HPDE6-E6E7 (cell line): ENCODE measurements around the gene NLRP7.
"Not testable (repeated sequence)": the region's sequence is repeated elsewhere in the genome, so short reads cannot be mapped to it uniquely, and the experiment has no call there.

Experiments
- DNase-seq: peaks from one replicate; pipeline ENCODE4 v3.0.0; 2011; ENCODE audit warnings: missing footprints; ENCODE audit errors: extremely low spot score

Gene NLRP7

DNA sequence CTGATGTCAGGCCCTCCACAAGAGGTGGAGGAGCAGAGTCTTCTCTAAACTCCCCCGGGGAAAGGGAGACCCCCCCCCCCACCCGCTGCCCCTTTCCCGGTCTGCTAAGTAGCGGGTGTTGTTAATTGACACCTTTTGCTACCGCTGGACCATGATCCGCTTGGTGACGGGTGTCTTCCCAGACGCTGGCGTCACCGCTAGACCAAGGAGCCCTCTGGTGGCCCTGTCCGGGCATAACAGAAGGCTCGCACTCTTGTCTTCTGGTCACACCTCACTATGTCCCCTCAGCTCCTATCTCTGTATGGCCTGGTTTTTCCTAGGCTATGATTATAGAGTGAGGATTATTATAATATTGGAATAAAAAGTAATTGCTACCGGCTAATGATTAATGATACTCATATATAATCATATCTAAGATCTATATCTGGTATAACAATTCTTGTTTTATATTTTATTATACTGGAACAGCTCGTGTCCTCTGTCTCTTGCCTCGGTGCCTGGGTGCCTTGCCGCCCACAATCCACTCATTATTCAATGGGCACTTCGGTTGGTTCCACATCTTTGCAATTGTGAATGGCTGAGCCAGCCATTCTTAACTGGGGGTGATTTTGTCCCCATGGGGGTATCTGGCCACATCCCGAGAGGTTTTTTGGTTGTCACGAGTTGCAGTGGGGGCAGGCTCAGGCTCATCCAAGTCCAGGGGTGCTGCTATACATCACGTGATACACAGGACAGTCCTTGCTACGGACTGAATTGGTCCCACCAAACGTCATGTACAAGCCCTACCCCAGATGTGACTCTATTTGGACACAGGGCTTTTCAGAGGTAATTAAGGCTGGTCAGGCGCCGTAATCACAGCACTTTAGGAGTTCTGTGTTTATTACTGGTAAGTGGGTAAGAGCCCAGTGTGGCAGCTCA is 27.4 kb downstream of the NLRP7 start:
- DNase-seq, result not testable (repeated sequence)

DNA sequence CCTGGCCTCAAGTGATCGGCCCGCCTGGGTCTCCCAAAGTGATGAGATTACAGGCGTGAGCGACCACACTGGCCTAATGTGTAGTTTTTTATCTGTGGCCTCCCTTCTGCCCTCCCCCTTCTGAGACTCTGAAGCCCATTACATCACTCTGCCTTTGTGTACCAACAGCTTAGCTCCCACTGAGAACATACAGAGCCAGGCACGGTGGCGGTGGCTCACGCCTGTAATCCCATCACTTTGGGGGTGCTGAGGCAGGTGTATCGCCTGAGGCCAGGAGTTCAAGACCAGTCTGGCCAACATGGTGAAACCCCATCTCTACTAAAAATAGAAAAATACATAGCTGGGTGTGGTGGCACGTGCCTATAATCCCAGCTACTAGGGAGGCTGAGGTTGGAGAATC is 28.8 kb downstream of the NLRP7 start:
- no peak for DNase-seq

- no peak for DNase-seq
Measured at GRCh38 chr19:54916822-54917221, 30.5 kb downstream of the NLRP7 start.

GRCh38 chr19:54907899-54908298 is 39.4 kb downstream of the NLRP7 start:
- DNase-seq, result not testable (repeated sequence)

GRCh38 chr19:54906819-54907218 is 40.5 kb downstream of the NLRP7 start:
- DNase-seq, result no peak

DNA sequence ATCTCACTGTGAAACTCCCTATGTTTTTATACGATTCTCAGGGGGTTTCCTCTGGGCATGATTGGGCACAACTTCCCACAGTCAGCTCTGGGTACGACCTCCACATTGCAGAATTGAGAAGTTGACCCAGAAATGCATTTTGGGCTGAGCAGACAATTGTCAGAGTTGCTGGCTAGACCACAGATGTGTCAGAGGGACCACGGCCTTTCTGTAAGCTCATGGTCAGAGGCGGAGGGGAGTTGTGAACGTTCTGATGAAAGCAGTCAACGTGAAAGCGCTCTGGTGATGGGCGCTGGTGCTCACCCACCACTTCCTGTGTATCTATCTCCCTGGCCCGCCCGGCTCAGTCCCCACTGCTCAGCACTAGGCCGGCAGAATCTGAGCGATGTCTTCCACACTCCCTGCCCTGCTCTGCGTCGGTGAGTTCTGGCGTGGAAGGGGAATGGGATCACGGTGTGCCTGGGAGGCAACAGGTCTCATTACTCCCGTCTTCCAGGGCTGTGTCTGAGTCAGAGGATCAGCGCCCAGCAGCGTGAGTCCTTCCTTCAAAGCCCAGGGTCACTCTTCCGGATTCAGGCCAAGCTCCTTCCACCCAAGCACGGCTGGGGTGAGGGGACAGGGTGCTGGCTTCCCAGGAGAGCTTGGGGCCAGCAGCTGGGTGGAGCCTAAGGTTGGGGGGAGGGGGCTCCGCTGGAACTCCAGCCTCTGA is 41.4 kb downstream of the NLRP7 start, which contains the start of gene NCR1:
Gene NCR1 (plus strand): TSS at position 346 of the 709 bp plus-strand sequence. CDS start 40 bp downstream, at position 386.
- no peak for DNase-seq

GRCh38 chr19:54905421-54905802 is 41.9 kb downstream of the NLRP7 start:
- no peak for DNase-seq

DNA sequence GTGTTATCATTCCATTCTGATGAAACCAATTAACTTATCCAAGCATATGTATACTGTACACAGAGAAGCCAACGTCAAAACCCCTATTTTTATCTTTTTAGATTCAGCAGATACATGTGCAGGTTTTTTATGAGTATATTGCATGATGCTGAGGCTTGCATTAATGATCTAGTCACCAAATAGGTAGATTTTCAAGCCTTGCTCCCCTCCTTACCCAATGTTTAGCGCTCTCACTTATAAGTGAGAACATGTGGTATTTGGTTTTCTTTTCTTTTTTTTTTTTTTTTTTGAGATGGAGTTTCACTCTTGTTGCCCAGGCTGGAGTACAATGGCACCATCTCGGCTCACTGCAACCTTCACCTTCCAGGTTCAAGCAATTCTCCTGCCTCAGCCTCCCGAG is 43.1 kb downstream of the NLRP7 start:
- not testable (repeated sequence) for DNase-seq

DNA sequence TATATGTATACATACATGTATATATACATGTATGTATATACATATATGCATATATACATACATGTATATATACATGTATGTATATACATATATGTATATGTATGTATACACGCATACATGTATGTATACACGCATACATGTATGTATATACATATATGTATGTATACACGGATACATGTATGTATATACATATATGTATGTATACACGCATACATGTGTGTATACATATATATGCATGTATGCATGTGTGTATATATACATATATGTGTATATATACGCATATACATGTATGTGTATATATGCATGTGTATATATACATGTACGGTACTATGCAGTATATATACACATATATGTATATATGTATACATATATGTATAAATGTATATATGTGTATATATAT is 44.0 kb downstream of the NLRP7 start:
- no peak for DNase-seq

- no peak for DNase-seq
Measured at GRCh38 chr19:54902061-54902460, 45.3 kb downstream of the NLRP7 start.

DNA sequence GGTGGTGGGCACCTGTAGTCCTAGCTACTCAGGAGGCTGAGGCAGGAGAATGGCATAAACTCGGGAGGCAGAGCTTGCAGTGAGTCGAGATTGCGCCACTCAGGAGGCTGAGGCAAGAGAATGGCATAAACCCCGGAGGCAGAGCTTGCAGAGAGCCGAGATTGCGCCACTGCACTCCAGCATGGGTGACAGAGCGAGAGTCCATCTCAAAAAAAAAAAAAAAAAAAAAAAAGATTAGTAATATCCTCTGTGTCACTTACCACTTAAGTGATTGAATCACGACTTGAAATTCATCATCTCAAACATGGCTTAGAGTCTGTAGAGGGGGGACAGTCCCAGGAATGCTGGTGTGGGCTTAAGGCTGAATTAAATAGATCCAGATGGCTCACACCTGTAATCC is 46.2 kb downstream of the NLRP7 start:
- not testable (repeated sequence) for DNase-seq

DNA sequence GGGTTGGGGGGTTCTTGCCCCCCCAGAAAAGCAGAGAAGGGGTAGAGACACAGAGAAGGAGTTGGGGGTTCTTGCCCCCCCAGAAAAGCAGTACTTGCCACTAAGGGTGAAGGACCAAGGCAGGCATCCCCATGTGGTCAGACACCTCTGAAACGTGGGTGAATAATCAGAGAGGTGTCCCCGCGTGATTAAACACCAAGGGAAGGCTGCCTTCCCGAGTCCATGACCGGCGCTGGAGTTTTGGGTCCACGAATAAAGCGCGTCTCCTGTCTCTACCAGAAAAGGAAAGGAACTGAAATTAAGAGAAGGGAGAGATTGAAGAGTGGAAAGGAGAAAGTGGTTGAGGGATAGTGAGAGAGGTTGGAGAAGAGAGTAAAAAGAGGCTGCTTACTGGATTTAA is 47.7 kb downstream of the NLRP7 start:
- not testable (repeated sequence) for DNase-seq

DNA sequence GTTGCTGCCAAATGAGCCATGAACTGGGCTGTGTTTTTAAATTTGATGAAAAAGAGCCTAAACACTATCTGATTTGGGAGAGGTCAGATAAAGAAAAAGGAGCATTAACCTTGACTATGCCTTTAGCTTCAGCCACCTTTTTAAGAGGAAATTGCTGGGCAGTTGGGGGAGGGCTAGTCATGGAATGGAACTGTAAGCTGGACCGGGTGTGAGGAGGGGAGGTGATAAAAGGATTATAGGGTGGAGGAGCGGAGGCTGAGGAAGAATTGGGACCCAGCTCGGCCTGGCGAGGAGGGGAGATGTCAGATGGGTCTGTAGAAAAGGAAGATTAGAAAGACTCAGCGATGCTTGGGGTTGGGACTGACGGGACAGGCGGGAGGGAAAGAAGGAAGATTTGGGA is 48.6 kb downstream of the NLRP7 start:
- DNase-seq, result not testable (repeated sequence)

DNA sequence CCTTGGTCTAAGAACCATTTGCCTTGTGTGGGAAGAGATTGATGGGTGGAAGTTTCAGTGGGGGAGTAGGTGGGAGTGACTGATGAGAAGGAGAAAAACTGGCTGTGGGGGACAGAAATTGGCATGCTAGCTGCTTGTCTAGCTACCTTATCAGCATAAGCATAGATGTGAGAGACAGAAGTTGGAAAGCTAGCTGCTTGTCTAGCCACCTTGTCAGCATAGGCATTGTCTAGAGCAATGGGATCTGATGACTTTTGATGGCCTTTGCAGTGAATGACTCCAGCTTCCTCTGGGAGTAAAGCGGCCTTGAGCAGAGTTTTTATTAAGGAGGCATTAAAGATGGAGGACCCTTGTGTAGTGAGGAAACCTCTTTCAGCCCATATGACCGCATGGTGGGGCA is 51.3 kb downstream of the NLRP7 start:
- no peak for DNase-seq

DNA sequence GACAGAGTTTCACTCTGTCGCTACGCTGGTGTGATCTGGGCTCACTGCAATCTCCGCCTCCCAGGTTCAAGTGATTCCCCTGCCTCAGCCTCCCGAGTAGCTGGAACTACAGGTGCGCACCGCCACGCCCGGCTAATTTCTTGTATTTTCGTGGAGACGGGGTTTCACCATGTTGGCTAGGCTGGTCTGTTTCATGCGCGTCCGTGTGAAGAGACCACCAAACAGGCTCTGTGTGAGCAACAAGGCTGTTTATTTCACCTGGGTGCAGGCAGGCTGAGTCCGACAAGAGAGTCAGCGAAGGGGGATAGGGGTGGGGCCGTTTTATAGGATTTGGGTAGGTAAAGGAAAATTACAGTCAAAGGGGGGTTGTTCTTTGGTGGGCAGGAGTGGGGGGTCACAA is 53.2 kb downstream of the NLRP7 start:
- not testable (repeated sequence) for DNase-seq

GRCh38 chr19:54893406-54893805 is 53.9 kb downstream of the NLRP7 start:
- DNase-seq, result no peak

- no peak for DNase-seq
Measured at GRCh38 chr19:54889566-54889965, 57.8 kb downstream of the NLRP7 start.

GRCh38 chr19:54888239-54888638 is 59.1 kb downstream of the NLRP7 start:
- DNase-seq, result no peak

DNA sequence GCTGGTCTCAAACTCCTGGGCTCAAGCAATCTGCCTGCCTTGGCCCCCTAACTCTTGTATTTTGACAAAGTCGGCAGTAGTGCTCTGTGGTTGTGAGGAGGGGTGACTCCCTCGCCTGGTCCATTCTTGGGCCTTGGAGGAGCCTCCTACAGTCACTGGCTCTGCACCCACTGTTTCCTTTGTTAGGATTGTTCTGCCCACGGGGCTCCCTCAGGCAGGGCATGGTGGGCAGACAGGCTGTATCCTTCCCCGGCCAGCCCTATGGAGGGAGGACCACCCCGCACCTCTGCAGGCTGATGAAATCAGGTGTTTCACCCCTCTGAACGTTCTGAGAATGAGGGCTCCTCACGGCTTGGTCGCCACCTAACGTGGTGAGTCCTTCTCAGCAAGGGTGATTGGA is 64.1 kb downstream of the NLRP7 start:
- no peak for DNase-seq

DNA sequence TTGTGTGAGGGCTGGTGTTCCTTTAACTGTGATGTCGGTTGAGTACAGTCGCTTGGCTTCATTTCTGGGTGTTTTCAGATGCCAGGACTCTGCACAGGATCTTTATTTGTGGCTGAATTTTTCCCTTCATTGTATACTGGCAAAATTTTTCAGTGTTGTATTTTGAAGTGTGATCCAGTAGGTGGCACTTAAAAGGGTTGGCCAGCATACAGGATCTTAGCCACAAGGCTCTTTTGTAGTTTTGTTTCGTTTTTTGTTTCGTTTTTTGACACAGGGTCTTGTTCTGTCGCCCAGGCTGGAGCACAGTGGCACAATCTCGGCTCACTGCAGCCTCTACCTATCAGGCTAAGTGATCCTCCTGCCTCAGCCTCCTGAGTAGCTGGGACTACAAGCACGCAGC is 64.6 kb downstream of the NLRP7 start:
- no peak for DNase-seq

DNA sequence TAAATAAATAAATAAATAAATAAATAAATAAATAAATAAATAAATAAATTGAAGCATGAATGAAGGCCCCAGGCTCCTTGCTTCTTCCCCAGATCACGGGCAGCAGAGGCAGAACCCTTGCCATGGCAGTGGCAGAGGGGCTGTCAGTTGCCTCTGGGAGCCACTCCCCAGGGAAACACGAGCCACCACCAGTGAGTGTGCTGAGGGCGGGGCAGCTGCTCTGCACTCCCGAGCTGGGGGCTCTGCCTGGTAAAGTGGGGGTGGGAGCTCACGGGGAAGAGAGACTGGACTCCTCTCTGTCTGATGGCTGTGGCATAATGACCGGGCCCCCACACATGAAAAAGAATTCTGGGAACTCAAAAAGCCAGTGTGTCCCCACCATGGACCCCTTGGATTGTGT is 65.4 kb downstream of the NLRP7 start:
- DNase-seq, result no peak

GRCh38 chr19:54877471-54877870 is 69.9 kb downstream of the NLRP7 start:
- DNase-seq, result no peak

GRCh38 chr19:54875506-54875905 is 71.8 kb downstream of the NLRP7 start:
- DNase-seq, result no peak
